PC-9 (cell line): ENCODE measurements around the gene MBOAT7. TPM values are rescaled to one million over a fixed set of nuclear protein-coding genes. Genes with fewer than 3 reads are reported as not detected.
"Not testable (repeated sequence)": the region's sequence is repeated elsewhere in the genome, so short reads cannot be mapped to it uniquely, and the experiment has no call there.

ENCODE experiments used
- BruUV-seq: library from RNA; stranded (reverse); fragments of 400-500 nt; replicated peaks from 2 replicates; lab custom pipeline; 2021; lab: Mats Ljungman, UMichigan
- CTCF ChIA-PET: fragments of 300-600 bp; sonication (Branson Sonifier 250); formaldehyde crosslinking; loops from one replicate; lab custom pipeline; 2022; ENCODE audit warnings: antibody characterized with exemption; lab: Charles Lee
- POLR2A ChIA-PET: fragments of 300-600 bp; sonication (Branson Sonifier 250); formaldehyde crosslinking; loops from one replicate; lab custom pipeline; 2022; ENCODE audit warnings: antibody characterized with exemption; ENCODE audit not compliant: unreplicated experiment; lab: Charles Lee
- DNase-seq, 2 experiments: peaks; one replicate each; pipeline versions ENCODE4 v3.0.0 to v3.0.0-alpha.2; 2015 to 2022; ENCODE audit warnings: mixed read lengths in 1 of 2
- H2AFZ ChIP-seq: fragments of 200-600 bp; sonication (generic); 2 replicates; pipeline ENCODE4 v1.8.1; 2017; ENCODE audit warnings: antibody characterized with exemption
- H3F3A ChIP-seq: fragments of 200-600 bp; sonication (generic); 2 replicates; pipeline ENCODE4 v1.8.1; 2017; ENCODE audit warnings: antibody characterized with exemption, mild to moderate bottlenecking, low read depth; ENCODE audit not compliant: insufficient read depth
- H3K27ac ChIP-seq: fragments of 200-600 bp; sonication (generic); 2 replicates; pipeline ENCODE4 v1.6.1; 2016; ENCODE audit warnings: mixed run types
- H3K27me3 ChIP-seq: fragments of 200-600 bp; sonication (generic); 2 replicates; pipeline ENCODE4 v1.6.1; 2016; ENCODE audit warnings: low read depth, mixed run types; ENCODE audit not compliant: insufficient read depth
- H3K36me3 ChIP-seq: fragments of 200-600 bp; sonication (generic); 2 replicates; pipeline ENCODE4 v1.6.1; 2016; ENCODE audit warnings: low read depth, mixed run types
- H3K4me1 ChIP-seq: fragments of 200-600 bp; sonication (generic); replicated peaks from 2 replicates; pipeline ENCODE4 v1.6.1; 2016; ENCODE audit warnings: mixed run types; ENCODE audit not compliant: insufficient read depth
- H3K4me2 ChIP-seq: fragments of 200-600 bp; sonication (generic); 2 replicates; pipeline ENCODE4 v1.6.1; 2017; ENCODE audit warnings: mixed run types
- H3K4me3 ChIP-seq: fragments of 200-600 bp; sonication (generic); 2 replicates; pipeline ENCODE4 v1.6.1; 2016; ENCODE audit warnings: mixed run types
- H3K79me2 ChIP-seq: fragments of 200-600 bp; sonication (generic); 2 replicates; pipeline ENCODE4 v1.6.1; 2017; ENCODE audit warnings: low read depth, mixed run types
- H3K9me2 ChIP-seq: fragments of 200-600 bp; sonication (generic); 2 replicates; pipeline ENCODE4 v1.8.1; 2017; ENCODE audit warnings: mild to moderate bottlenecking; ENCODE audit not compliant: insufficient read depth
- H3K9me3 ChIP-seq: fragments of 200-600 bp; sonication (generic); 2 replicates; pipeline ENCODE4 v1.8.1; 2016; ENCODE audit warnings: low read depth; ENCODE audit not compliant: insufficient read depth
- H4K20me1 ChIP-seq: fragments of 200-600 bp; sonication (generic); 2 replicates; pipeline ENCODE4 v1.8.1; 2017; ENCODE audit not compliant: insufficient read depth
- CTCF ChIP-seq: fragments of 200-600 bp; sonication (generic); conservative IDR thresholded peaks from 2 replicates; pipeline ENCODE4 v1.6.1; 2017; ENCODE audit warnings: mixed run types, antibody characterized with exemption, mild to moderate bottlenecking, moderate library complexity
- EZH2 ChIP-seq: fragments of 200-600 bp; sonication (generic); IDR thresholded peaks from 2 replicates; pipeline ENCODE4 v1.8.0; 2017; ENCODE audit warnings: antibody characterized with exemption, low read depth
- intact Hi-C: fragments of 100-400 bp; cut with micrococcal nuclease; formaldehyde crosslinking; loops from one replicate; pipeline ENCODE4 v1.10.0; 2022; ENCODE audit not compliant: unreplicated experiment
- total RNA-seq: library from RNA; stranded (reverse); gene quantifications from 2 replicates; pipeline ENCODE4 v1.2.3, GENCODE V29; 2021

Gene MBOAT7
- total RNA-seq, 1 experiment from 2014 or later, result 494 TPM

- Histone ChIP-seq H3K4me3 (no peak overlapping the region), H3K4me1 (no peaks in the 10 kb centered on the region), H3K79me2 (no peaks in the 10 kb centered on the region), H3K9me3 (no peaks in the 10 kb centered on the region), H4K20me1 (no peaks in the 10 kb centered on the region), H3K27me3 (peaks cover 49% of the 10 kb centered on the region), H3K9me2 (no peaks in the 10 kb centered on the region), H3K27ac (no peak overlapping the region), H3F3A (no peaks in the 10 kb centered on the region), H2AFZ (no peak overlapping the region), H3K4me2 (no peak overlapping the region), H3K36me3 (no peaks in the 10 kb centered on the region)
- ChIA-PET CTCF (no interaction called here), POLR2A (no interaction called here)
- TF ChIP-seq EZH2 (no peak), CTCF (peak; percentile 92)
- DNase-seq, result peak; percentile 61 to 84
- BruUV-seq, result no TSS peak
- intact Hi-C loops, result loop anchor here (1.0 to 5.0 kb wide), 2 partner anchors 59 to 459 kb away; no protein-coding TSS in a partner anchor
These were observed 41.9 kb upstream of the MBOAT7 start for GRCh38 chr19:54231077-54231931.

DNA sequence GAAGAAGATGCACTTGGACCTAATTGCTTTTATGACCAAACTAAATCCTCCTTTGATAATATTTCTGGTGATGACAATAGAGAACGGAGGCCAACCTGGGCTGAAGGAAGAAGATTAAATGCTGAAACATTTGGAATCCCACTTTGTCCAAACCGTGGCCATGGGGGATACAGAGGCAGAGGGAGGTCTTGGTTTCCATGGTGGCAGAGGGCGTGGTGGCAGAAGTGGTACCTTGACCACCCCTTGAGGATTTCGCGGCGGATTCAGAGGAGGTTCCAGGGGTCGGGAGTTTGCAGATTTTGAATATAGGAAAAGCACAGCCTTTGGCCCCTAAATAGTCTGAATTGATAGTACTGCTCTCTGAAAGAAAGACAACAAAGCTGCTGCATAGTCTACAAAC lies 40.7 kb upstream of the MBOAT7 start:
- TF ChIP-seq EZH2 (no peak), CTCF (no peak)
- Histone ChIP-seq H3K4me3 (no peak overlapping the region), H3K36me3 (no peaks in the 10 kb centered on the region), H3K9me3 (no peaks in the 10 kb centered on the region), H3K27ac (no peak overlapping the region), H2AFZ (no peak overlapping the region), H3K79me2 (no peaks in the 10 kb centered on the region), H4K20me1 (0 out of 2 replicates have a peak, but pooled peaks cover 4% of the 10 kb centered on the region), H3F3A (no peaks in the 10 kb centered on the region), H3K4me1 (no peaks in the 10 kb centered on the region), H3K9me2 (no peaks in the 10 kb centered on the region), H3K27me3 (peaks cover 48% of the 10 kb centered on the region), H3K4me2 (no peak overlapping the region)
- no TSS peak for BruUV-seq
- POLR2A ChIA-PET, result no interaction called here
- intact Hi-C loops, result loop anchor here (5.0 kb wide), 1 partner anchor 458 kb away; no protein-coding TSS in a partner anchor
- DNase-seq, result no peak
- CTCF ChIA-PET, result no interaction called here

GRCh38 chr19:54229146-54229545 lies 39.8 kb upstream of the MBOAT7 start:
- Histone ChIP-seq H3K4me2 (no peak overlapping the region), H3K27ac (no peak overlapping the region), H4K20me1 (0 out of 2 replicates have a peak, but pooled peaks cover 4% of the 10 kb centered on the region), H3K4me3 (no peak overlapping the region), H3F3A (no peaks in the 10 kb centered on the region), H3K36me3 (no peaks in the 10 kb centered on the region), H2AFZ (no peak overlapping the region), H3K9me2 (no peaks in the 10 kb centered on the region), H3K27me3 (peaks cover 44% of the 10 kb centered on the region), H3K9me3 (no peaks in the 10 kb centered on the region), H3K79me2 (no peaks in the 10 kb centered on the region), H3K4me1 (no peaks in the 10 kb centered on the region)
- CTCF ChIA-PET, result interaction anchor here (0.8 kb wide), 1 partner anchor 31 kb away, joined by 4 read pairs; no protein-coding TSS in a partner anchor
- intact Hi-C loops, result no loop called here
- BruUV-seq, result no TSS peak
- TF ChIP-seq EZH2 (no peak), CTCF (no peak)
- POLR2A ChIA-PET, result interaction anchor here (0.6 kb wide), 1 partner anchor 1034 kb away, joined by 7 read pairs; no protein-coding TSS in a partner anchor
- DNase-seq, result no peak

- H3K9me2 ChIP-seq, H3K79me2 ChIP-seq, H3K36me3 ChIP-seq, H2AFZ ChIP-seq, DNase-seq, H3K9me3 ChIP-seq, H3F3A ChIP-seq, intact Hi-C loops, BruUV-seq, H3K4me3 ChIP-seq, H3K27ac ChIP-seq, POLR2A ChIA-PET, H4K20me1 ChIP-seq, CTCF ChIA-PET, H3K4me2 ChIP-seq, H3K4me1 ChIP-seq: not testable (repeated sequence)
- peaks cover 37% of the 10 kb centered on the region for H3K27me3 ChIP-seq
These were observed 35.2 kb upstream of the MBOAT7 start for GRCh38 chr19:54224619-54225018.

GRCh38 chr19:54223937-54224281 lies 34.5 kb upstream of the MBOAT7 start:
- H3K9me2 ChIP-seq, BruUV-seq, H3K9me3 ChIP-seq, H3K36me3 ChIP-seq, H3K4me1 ChIP-seq, H2AFZ ChIP-seq, DNase-seq, H3F3A ChIP-seq, H3K4me2 ChIP-seq, H3K27ac ChIP-seq, intact Hi-C loops, H3K4me3 ChIP-seq, POLR2A ChIA-PET, H4K20me1 ChIP-seq, H3K79me2 ChIP-seq: not testable (repeated sequence)
- CTCF ChIA-PET, result interaction anchor here (0.7 kb wide), 1 partner anchor 418 kb away, joined by 6 read pairs; no protein-coding TSS in a partner anchor
- peaks cover 35% of the 10 kb centered on the region for H3K27me3 ChIP-seq
